HepG2 (cell line): ENCODE results near the gene AFF4. TPM values are rescaled to one million over a fixed set of nuclear protein-coding genes. Genes with fewer than 3 reads are reported as not detected.

ENCODE experiments used
- ATAD3A ChIP-seq: sonication (generic); formaldehyde crosslinking; IDR thresholded peaks from 2 replicates; pipeline ENCODE4 v1.4.0; 2020; ENCODE audit warnings: missing genetic modification reagents
- ATM ChIP-seq: fragments of 450-650 bp; IDR thresholded peaks from 2 replicates; pipeline ENCODE4 v1.7.1; 2017; ENCODE audit warnings: mild to moderate bottlenecking, borderline replicate concordance
- BCL3 ChIP-seq: sonication (generic); formaldehyde crosslinking; IDR thresholded peaks from 2 replicates; pipeline ENCODE4 v1.5.1; 2020; ENCODE audit warnings: mild to moderate bottlenecking, missing genetic modification reagents, moderate library complexity
- BCL6 ChIP-seq: IDR thresholded peaks from 2 replicates; pipeline ENCODE4 v1.6.1; 2016; ENCODE audit warnings: missing genetic modification reagents, missing compliant biosample characterization
- CHD4 ChIP-seq: fragments of 200-600 bp; sonication (generic); IDR thresholded peaks from 2 replicates; pipeline ENCODE4 v1.7.0; 2017; ENCODE audit warnings: mild to moderate bottlenecking, low read length, borderline replicate concordance
- DMTF1 ChIP-seq: sonication (generic); formaldehyde crosslinking; IDR thresholded peaks from 2 replicates; pipeline ENCODE4 v1.4.0; 2020; ENCODE audit warnings: mild to moderate bottlenecking, missing genetic modification reagents
- FLYWCH1 ChIP-seq: sonication (generic); formaldehyde crosslinking; IDR thresholded peaks from 2 replicates; pipeline ENCODE4 v1.8.1; 2023; ENCODE audit warnings: mild to moderate bottlenecking, missing genetic modification reagents
- FOXP4 ChIP-seq: sonication (generic); formaldehyde crosslinking; IDR thresholded peaks from 2 replicates; pipeline ENCODE4 v1.4.0; 2020; ENCODE audit warnings: missing genetic modification reagents
- GABPB1 ChIP-seq: IDR thresholded peaks from 2 replicates; pipeline ENCODE4 v1.6.1; 2016; ENCODE audit warnings: mild to moderate bottlenecking, missing genetic modification reagents, moderate library complexity, missing compliant biosample characterization
- MIER3 ChIP-seq: IDR thresholded peaks from 2 replicates; pipeline ENCODE4 v1.6.1; 2016; ENCODE audit warnings: missing compliant biosample characterization, borderline replicate concordance
- PHF21A ChIP-seq: sonication (generic); formaldehyde crosslinking; IDR thresholded peaks from 2 replicates; pipeline ENCODE4 v1.5.0; 2020; ENCODE audit warnings: mild to moderate bottlenecking, missing genetic modification reagents
- RBFOX2 ChIP-seq: fragments of 200-400 bp; formaldehyde crosslinking; IDR thresholded peaks from 2 replicates; pipeline ENCODE4 v1.6.1; 2017; ENCODE audit warnings: low read depth, mild to moderate bottlenecking, low read length
- SIN3A ChIP-seq: IDR thresholded peaks from 2 replicates; pipeline ENCODE4 v1.6.1; 2011; ENCODE audit warnings: low read depth, mild to moderate bottlenecking, control low read depth, low read length, borderline replicate concordance
- SIN3B ChIP-seq: fragments of 150-350 bp; IDR thresholded peaks from 2 replicates; pipeline ENCODE4 v1.6.1; 2014; ENCODE audit warnings: low read length
- SIX1 ChIP-seq: sonication (generic); formaldehyde crosslinking; IDR thresholded peaks from 2 replicates; pipeline ENCODE4 v1.4.0; 2020; ENCODE audit warnings: missing genetic modification reagents, borderline replicate concordance
- TCF7L2 ChIP-seq: IDR thresholded peaks from 2 replicates; pipeline ENCODE4 v1.6.1; 2011; ENCODE audit warnings: mild to moderate bottlenecking, low read depth, low read length, moderate library complexity
- ZNF160 ChIP-seq: sonication (generic); formaldehyde crosslinking; IDR thresholded peaks from 2 replicates; pipeline ENCODE4 v1.8.0; 2022; ENCODE audit warnings: mild to moderate bottlenecking, inconsistent platforms, missing genetic modification reagents
- ZNF205 ChIP-seq: IDR thresholded peaks from 2 replicates; pipeline ENCODE4 v1.6.1; 2018; ENCODE audit warnings: missing biosample characterization, missing genetic modification reagents
- ZNF382 ChIP-seq: sonication (generic); formaldehyde crosslinking; IDR thresholded peaks from 2 replicates; pipeline ENCODE4 v1.5.0; 2020; ENCODE audit warnings: missing genetic modification reagents, mild to moderate bottlenecking, borderline replicate concordance
- ZNF777 ChIP-seq: sonication (generic); formaldehyde crosslinking; IDR thresholded peaks from 2 replicates; pipeline ENCODE4 v1.4.0; 2020; ENCODE audit warnings: missing genetic modification reagents
- ZNF782 ChIP-seq: sonication (generic); formaldehyde crosslinking; IDR thresholded peaks from 2 replicates; pipeline ENCODE4 v1.4.0; 2020; ENCODE audit warnings: missing genetic modification reagents, mild to moderate bottlenecking, borderline replicate concordance
- ZNF878 ChIP-seq: sonication (generic); formaldehyde crosslinking; IDR thresholded peaks from 2 replicates; pipeline ENCODE4 v1.8.1; 2023; ENCODE audit warnings: mild to moderate bottlenecking, missing genetic modification reagents, moderate library complexity
- ZSCAN12 ChIP-seq: sonication (generic); formaldehyde crosslinking; IDR thresholded peaks from 2 replicates; pipeline ENCODE4 v1.9.0; 2021; ENCODE audit warnings: mild to moderate bottlenecking, missing genetic modification reagents
- ZSCAN20 ChIP-seq: sonication (generic); formaldehyde crosslinking; IDR thresholded peaks from 2 replicates; pipeline ENCODE4 v1.4.0; 2020; ENCODE audit warnings: missing genetic modification reagents, mild to moderate bottlenecking, borderline replicate concordance
- polyA plus RNA-seq, 8 experiments: library from polyadenylated mRNA; depleted of rRNA in 3 of 8; stranded (reverse) in 7 of 8; unstranded in 1 of 8; fragments of >200 nt; fragmentation: Illumina TruSeq in 4 of 8; extraction: Trizol in 4 of 8; gene quantifications; 2 replicates each; pipeline versions ENCODE4 v1.2.1 to v1.2.3, GENCODE V29; 2011 to 2016; ENCODE audit warnings: low read depth in 4 of 8, missing spikeins in 1 of 8, mixed read lengths in 1 of 8; ENCODE audit not compliant: insufficient read depth in 1 of 8
- total RNA-seq, 5 experiments: library from RNA; depleted of rRNA; stranded (reverse); fragments of >200 nt; fragmentation: Illumina TruSeq; extraction: Trizol; gene quantifications; 2 replicates each; pipeline ENCODE4 v1.2.3, GENCODE V29; 2016; ENCODE audit warnings: low read depth in 1 of 5
- TF ChIP-seq, protein P1 (sequence below): sonication (generic); formaldehyde crosslinking; IDR thresholded peaks from 2 replicates; pipeline ENCODE4 v1.8.1; 2023; ENCODE audit warnings: mild to moderate bottlenecking, missing genetic modification reagents

AFF4 gene
- total and polyA plus RNA-seq, 2 of the 13 experiments (the other 11 are each of a cell fraction or from before 2014, with no cell fraction given): 22.1 to 25.5 TPM

- TF ChIP-seq ZNF382 (CRISPR knock-in tag): no peak
- TF ChIP-seq ZNF160: peak; percentile 78; the same call in 1 of the 2 replicates
- peak; percentile 24; the same call in 1 of the 2 replicates for TF ChIP-seq BCL6
- TF ChIP-seq SIN3B: no peak
- no peak for TF ChIP-seq ZNF782
- TF ChIP-seq GABPB1 (CRISPR knock-in tag): no peak; the same call in 1 of the 2 replicates
- peak; percentile 59; the same call in 1 of the 2 replicates for TF ChIP-seq BCL3 (CRISPR knock-in tag)
- 0 out of 2 replicates have a peak, but pooled peaks have one; percentile 21 for TF ChIP-seq ZSCAN12 (CRISPR knock-in tag)
- TF ChIP-seq PHF21A (CRISPR knock-in tag): peak; percentile 39; the same call in 1 of the 2 replicates
- peak; percentile 16; the same call in 1 of the 2 replicates for TF ChIP-seq FLYWCH1 (CRISPR knock-in tag)
- TF ChIP-seq, protein P1, sequence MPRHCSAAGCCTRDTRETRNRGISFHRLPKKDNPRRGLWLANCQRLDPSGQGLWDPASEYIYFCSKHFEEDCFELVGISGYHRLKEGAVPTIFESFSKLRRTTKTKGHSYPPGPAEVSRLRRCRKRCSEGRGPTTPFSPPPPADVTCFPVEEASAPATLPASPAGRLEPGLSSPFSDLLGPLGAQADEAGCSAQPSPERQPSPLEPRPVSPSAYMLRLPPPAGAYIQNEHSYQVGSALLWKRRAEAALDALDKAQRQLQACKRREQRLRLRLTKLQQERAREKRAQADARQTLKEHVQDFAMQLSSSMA: peak; percentile 10; the same call in 1 of the 2 replicates
- TF ChIP-seq SIN3A: peak; percentile 45; the same call in 1 of the 2 replicates
- TF ChIP-seq ZSCAN20 (CRISPR knock-in tag): 0 out of 2 replicates have a peak, but pooled peaks have one; percentile 51
- no peak for TF ChIP-seq MIER3 (CRISPR knock-in tag)
- no peak for TF ChIP-seq SIX1 (CRISPR knock-in tag)
- no peak for TF ChIP-seq TCF7L2
- TF ChIP-seq DMTF1 (CRISPR knock-in tag): no peak
- TF ChIP-seq FOXP4 (CRISPR knock-in tag): peak; percentile 57
- peak; percentile 98 for TF ChIP-seq ZNF777
- TF ChIP-seq ATAD3A: no peak
- no peak for TF ChIP-seq ATM
- TF ChIP-seq ZNF205: 0 out of 2 replicates have a peak, but pooled peaks have one; percentile 20
- TF ChIP-seq RBFOX2: peak; percentile 89
- no peak for TF ChIP-seq CHD4
- TF ChIP-seq ZNF878 (CRISPR knock-in tag): 0 out of 2 replicates have a peak, but pooled peaks have one; percentile 28
Observed at GRCh38 chr5:132829742-132830435, 133.5 kb downstream of the AFF4 start (continued).
